ENCODE results near the gene EXOC3L4. TPM values are rescaled to one million over a fixed set of nuclear protein-coding genes. Genes with fewer than 3 reads are reported as not detected.

The EXOC3L4 gene
- total and polyA plus RNA-seq, 2 donors (not counting 1 experiment from before 2014, with no cell fraction given): not detected

DNA sequence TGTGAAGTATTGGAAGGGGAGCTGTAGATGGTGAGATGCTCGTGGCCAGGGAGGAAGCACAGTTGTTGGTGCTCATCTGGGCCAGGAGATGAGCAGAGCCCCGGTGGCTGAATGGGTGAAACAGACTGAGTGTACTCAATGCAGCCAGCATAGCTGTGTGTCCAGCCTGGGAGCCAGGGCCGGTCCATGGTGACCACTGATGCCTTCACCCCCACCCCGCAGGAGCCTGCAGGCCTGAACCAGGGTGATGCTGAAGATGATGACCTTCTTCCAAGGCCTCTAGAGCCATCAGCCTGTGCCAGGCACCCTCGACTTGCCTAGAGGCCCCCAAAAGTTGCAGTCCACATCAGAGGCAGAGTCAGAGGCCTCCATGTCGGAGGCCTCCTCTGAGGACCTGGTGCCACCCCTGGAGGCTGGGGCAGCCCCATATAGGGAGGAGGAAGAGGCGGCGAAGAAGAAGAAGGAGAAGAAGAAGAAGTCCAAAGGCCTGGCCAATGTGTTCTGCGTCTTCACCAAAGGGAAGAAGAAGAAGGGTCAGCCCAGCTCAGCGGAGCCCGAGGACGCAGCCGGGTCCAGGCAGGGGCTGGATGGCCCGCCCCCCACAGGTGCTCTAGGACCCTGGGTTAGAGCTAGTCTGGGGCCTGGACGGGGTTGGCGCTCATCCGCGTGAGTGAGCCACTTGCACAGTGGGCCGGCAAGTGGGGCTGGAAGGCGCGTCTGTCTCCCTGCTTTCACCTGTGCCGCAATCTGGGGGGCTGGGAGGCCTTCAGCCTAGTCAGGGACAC lies 31.8 kb downstream of the EXOC3L4 start:
- Histone ChIP-seq H3K79me2 (ENCODE audit: control insufficient read depth, insufficient read depth, low read length) (no peaks in the 10 kb centered on the region), H3K9me3 (ENCODE audit: control extremely low read depth in 1 of 3, control insufficient read depth in 2 of 3, insufficient read depth in 1 of 3, low read length in 2 of 3) (peaks cover 0 to 18% (median 0%) of the 10 kb centered on the region in 3 donors), H3K36me3 (replicated peaks in 1 of 2; ENCODE audit: control extremely low read depth in 1 of 2, control insufficient read depth in 1 of 2, extremely low read depth in 1 of 2, insufficient read depth in 2 of 2, low read length in 1 of 2) (no peaks in the 10 kb centered on the region), H3K27me3 (replicated peaks in 1 of 4; ENCODE audit: control extremely low read depth in 1 of 4, control insufficient read depth in 3 of 4, insufficient read depth in 4 of 4, low read length in 3 of 4) (peaks cover 0 to 28% (median 17%) of the 10 kb centered on the region in 4 experiments), H4K20me1 (ENCODE audit: control insufficient read depth, insufficient read depth, low read length, poor library complexity, severe bottlenecking) (no peaks in the 10 kb centered on the region), H2AFZ (ENCODE audit: insufficient read depth, low read depth, low read length, poor library complexity, severe bottlenecking) (no peak overlapping the region), H3K4me2 (replicated peaks; ENCODE audit: low read depth, low read length, poor library complexity, severe bottlenecking) (no peak overlapping the region), H3K9ac (ENCODE audit: low read length) (no peak overlapping the region), H3K27ac (ENCODE audit: low read length in 2 of 2) (no peak overlapping the region), H3K4me1 (ENCODE audit: control insufficient read depth in 2 of 2, insufficient read depth in 2 of 2, low read length in 2 of 2) (peaks cover 23% of the 10 kb centered on the region in 2 donors), H3K4me3 (ENCODE audit: control extremely low read depth in 1 of 5, extremely low read depth in 1 of 5, insufficient read depth in 1 of 5, low read depth in 2 of 5, low read length in 4 of 5) (no peak overlapping the region)
- TF ChIP-seq, protein P1, sequence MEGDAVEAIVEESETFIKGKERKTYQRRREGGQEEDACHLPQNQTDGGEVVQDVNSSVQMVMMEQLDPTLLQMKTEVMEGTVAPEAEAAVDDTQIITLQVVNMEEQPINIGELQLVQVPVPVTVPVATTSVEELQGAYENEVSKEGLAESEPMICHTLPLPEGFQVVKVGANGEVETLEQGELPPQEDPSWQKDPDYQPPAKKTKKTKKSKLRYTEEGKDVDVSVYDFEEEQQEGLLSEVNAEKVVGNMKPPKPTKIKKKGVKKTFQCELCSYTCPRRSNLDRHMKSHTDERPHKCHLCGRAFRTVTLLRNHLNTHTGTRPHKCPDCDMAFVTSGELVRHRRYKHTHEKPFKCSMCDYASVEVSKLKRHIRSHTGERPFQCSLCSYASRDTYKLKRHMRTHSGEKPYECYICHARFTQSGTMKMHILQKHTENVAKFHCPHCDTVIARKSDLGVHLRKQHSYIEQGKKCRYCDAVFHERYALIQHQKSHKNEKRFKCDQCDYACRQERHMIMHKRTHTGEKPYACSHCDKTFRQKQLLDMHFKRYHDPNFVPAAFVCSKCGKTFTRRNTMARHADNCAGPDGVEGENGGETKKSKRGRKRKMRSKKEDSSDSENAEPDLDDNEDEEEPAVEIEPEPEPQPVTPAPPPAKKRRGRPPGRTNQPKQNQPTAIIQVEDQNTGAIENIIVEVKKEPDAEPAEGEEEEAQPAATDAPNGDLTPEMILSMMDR (IDR thresholded peaks at IDR 0.05): no peak
- TF ChIP-seq EZH2 (IDR thresholded peaks at IDR 0.05; ENCODE audit: borderline replicate concordance, insufficient read depth, low read depth, low read length, poor library complexity, severe bottlenecking): no peak
- Mint-ChIP-seq H3K9me3 (ENCODE audit: insufficient read depth) (no peaks in the 10 kb centered on the region), H3K4me3 (no peak overlapping the region), H3K27ac (no peak overlapping the region), H3K4me1 (peaks cover 15% of the 10 kb centered on the region), H3K27me3 (peaks cover 8% of the 10 kb centered on the region)
- ChIA-PET CTCF (interaction anchor here (1.3 to 1.8 kb wide), 2 partner anchors 21 to 22 kb away, joined by 4 to 6 read pairs; no protein-coding TSS in a partner anchor), POLR2A (no interaction called here)
- ATAC-seq (ENCODE audit: low read depth) (no peak), DNase-seq (no peak)
- intact Hi-C loops (cut with micrococcal nuclease): no loop called here
- WGBS (ENCODE audit: insufficient coverage): 96% methylated on average over 22 of the region's 22 CpGs

DNA sequence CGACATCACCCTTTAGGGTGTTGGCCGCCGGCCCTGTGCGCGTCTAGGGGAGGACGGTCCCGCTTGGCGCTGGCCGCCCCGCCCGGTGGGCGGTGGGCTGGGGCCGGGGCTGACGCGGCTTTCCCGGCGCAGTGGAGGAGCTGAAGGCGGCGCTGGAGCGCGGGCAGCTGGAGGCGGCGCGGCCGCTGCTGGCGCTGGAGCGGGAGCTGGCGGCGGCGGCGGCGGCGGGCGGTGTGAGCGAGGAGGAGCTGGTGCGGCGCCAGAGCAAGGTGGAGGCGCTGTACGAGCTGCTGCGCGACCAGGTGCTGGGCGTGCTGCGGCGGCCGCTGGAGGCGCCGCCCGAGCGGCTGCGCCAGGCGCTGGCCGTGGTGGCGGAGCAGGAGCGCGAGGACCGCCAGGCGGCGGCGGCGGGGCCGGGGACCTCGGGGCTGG lies 32.4 kb downstream of the EXOC3L4 start:
- Histone ChIP-seq H3K9me3 (ENCODE audit: control extremely low read depth in 1 of 3, control insufficient read depth in 2 of 3, insufficient read depth in 1 of 3, low read length in 2 of 3) (peaks cover 0 to 18% (median 0%) of the 10 kb centered on the region in 3 donors), H3K4me1 (ENCODE audit: control insufficient read depth in 2 of 2, insufficient read depth in 2 of 2, low read length in 2 of 2) (peaks cover 22 to 23% of the 10 kb centered on the region in 2 donors), H3K9ac (ENCODE audit: low read length) (no peak overlapping the region), H3K36me3 (replicated peaks in 1 of 2; ENCODE audit: control extremely low read depth in 1 of 2, control insufficient read depth in 1 of 2, extremely low read depth in 1 of 2, insufficient read depth in 2 of 2, low read length in 1 of 2) (no peaks in the 10 kb centered on the region), H3K4me2 (replicated peaks; ENCODE audit: low read depth, low read length, poor library complexity, severe bottlenecking) (no peak overlapping the region), H3K27me3 (replicated peaks in 1 of 4; ENCODE audit: control extremely low read depth in 1 of 4, control insufficient read depth in 3 of 4, insufficient read depth in 4 of 4, low read length in 3 of 4) (peaks cover 0 to 27% (median 16%) of the 10 kb centered on the region in 4 experiments), H3K4me3 (ENCODE audit: control extremely low read depth in 1 of 5, extremely low read depth in 1 of 5, insufficient read depth in 1 of 5, low read depth in 2 of 5, low read length in 4 of 5) (no peak overlapping the region), H4K20me1 (ENCODE audit: control insufficient read depth, insufficient read depth, low read length, poor library complexity, severe bottlenecking) (no peaks in the 10 kb centered on the region), H2AFZ (ENCODE audit: insufficient read depth, low read depth, low read length, poor library complexity, severe bottlenecking) (no peak overlapping the region), H3K27ac (ENCODE audit: low read length in 2 of 2) (no peak overlapping the region), H3K79me2 (ENCODE audit: control insufficient read depth, insufficient read depth, low read length) (no peaks in the 10 kb centered on the region)
- intact Hi-C loops (cut with micrococcal nuclease): no loop called here
- ChIA-PET CTCF (interaction anchor here (1.8 kb wide), 1 partner anchor 22 kb away, joined by 6 read pairs; no protein-coding TSS in a partner anchor), POLR2A (no interaction called here)
- no peak for TF ChIP-seq EZH2 (IDR thresholded peaks at IDR 0.05; ENCODE audit: borderline replicate concordance, insufficient read depth, low read depth, low read length, poor library complexity, severe bottlenecking)
- TF ChIP-seq, protein P1 (IDR thresholded peaks at IDR 0.05): no peak
- Mint-ChIP-seq H3K4me1 (peaks cover 13% of the 10 kb centered on the region), H3K9me3 (ENCODE audit: insufficient read depth) (no peaks in the 10 kb centered on the region), H3K4me3 (no peak overlapping the region), H3K27me3 (peaks cover 8% of the 10 kb centered on the region), H3K27ac (no peak overlapping the region)
- WGBS (ENCODE audit: insufficient coverage): 92% methylated on average over 61 of the region's 62 CpGs
- DNase-seq (no peak), ATAC-seq (ENCODE audit: low read depth) (no peak)

Measured in B cell (primary cell).